DND-41 (cell line): ENCODE results near the gene ABCD4.

Source experiments
- ATAC-seq: fragments of 200-7000 bp; cut with Tn5 transposase; 3 replicates; pipeline ENCODE4 v1.9.1; 2021; ENCODE audit warnings: low read depth; ENCODE audit not compliant: insufficient read depth
- DNase-seq: peaks from one replicate; pipeline ENCODE4 v3.0.0-alpha.2; 2020
- H2AFZ ChIP-seq: 2 replicates; pipeline ENCODE4 v1.6.0; 2012; ENCODE audit warnings: low read depth, low read length
- H3K27ac ChIP-seq: 2 replicates; pipeline ENCODE4 v1.5.1; 2012; ENCODE audit warnings: low read length, inconsistent platforms
- H3K27me3 ChIP-seq: fragments of 200-600 bp; sonication (generic); 2 replicates; pipeline ENCODE4 v1.6.0; 2012; ENCODE audit warnings: low read length, mild to moderate bottlenecking, inconsistent platforms; ENCODE audit not compliant: insufficient read depth, poor library complexity
- H3K36me3 ChIP-seq: 2 replicates; pipeline ENCODE4 v1.5.1; 2012; ENCODE audit warnings: low read length, inconsistent platforms; ENCODE audit not compliant: insufficient read depth
- H3K4me1 ChIP-seq: 2 replicates; pipeline ENCODE4 v1.5.1; 2012; ENCODE audit warnings: mild to moderate bottlenecking, low read length; ENCODE audit not compliant: insufficient read depth
- H3K4me2 ChIP-seq: 2 replicates; pipeline ENCODE4 v1.6.0; 2012; ENCODE audit warnings: mild to moderate bottlenecking, moderate library complexity, low read length, inconsistent platforms; ENCODE audit not compliant: insufficient read depth
- H3K4me3 ChIP-seq, 2 experiments: fragments of 200-600 bp in 1 of 2; shearing (Covaris generic) in 1 of 2; 2 replicates each; pipeline ENCODE4 v1.5.1; 2012 to 2016; ENCODE audit warnings: inconsistent platforms in 2 of 2, low read length in 2 of 2, mild to moderate bottlenecking in 2 of 2, low read depth in 1 of 2, moderate library complexity in 1 of 2
- H3K79me2 ChIP-seq: 2 replicates; pipeline ENCODE4 v1.6.0; 2012; ENCODE audit warnings: low read length, inconsistent platforms; ENCODE audit not compliant: insufficient read depth
- H3K9ac ChIP-seq: 2 replicates; pipeline ENCODE4 v1.6.0; 2012; ENCODE audit warnings: low read depth, mild to moderate bottlenecking, inconsistent platforms, low read length, moderate library complexity
- H3K9me3 ChIP-seq: 2 replicates; pipeline ENCODE4 v1.5.1; 2012; ENCODE audit warnings: low read length, moderate library complexity, mild to moderate bottlenecking, inconsistent platforms; ENCODE audit not compliant: insufficient read depth, severe bottlenecking
- H4K20me1 ChIP-seq: 2 replicates; pipeline ENCODE4 v1.6.0; 2012; ENCODE audit warnings: low read length; ENCODE audit not compliant: insufficient read depth
- CTCF ChIP-seq: IDR thresholded peaks from 2 replicates; pipeline ENCODE4 v1.5.1; 2012; ENCODE audit warnings: borderline replicate concordance, low read length, moderate library complexity, mild to moderate bottlenecking; ENCODE audit not compliant: poor library complexity, severe bottlenecking; ENCODE audit errors: extremely low read depth
- EZH2 ChIP-seq: IDR thresholded peaks from 3 replicates; pipeline ENCODE4 v1.6.1; 2012; ENCODE audit warnings: borderline replicate concordance, low read depth, mild to moderate bottlenecking, moderate library complexity, low read length, inconsistent platforms; ENCODE audit not compliant: severe bottlenecking

ABCD4 gene

GRCh38 chr14:74347795-74348100, 45.0 kb upstream of the ABCD4 start:
- Histone ChIP-seq H3K9ac (no peak overlapping the region), H3K79me2 (no peaks in the 10 kb centered on the region), H3K27me3 (peaks cover 13% of the 10 kb centered on the region), H3K4me2 (no peak overlapping the region), H2AFZ (no peak overlapping the region), H3K27ac (no peak overlapping the region), H3K4me3 (no peak overlapping the region), H3K4me1 (no peaks in the 10 kb centered on the region), H4K20me1 (no peaks in the 10 kb centered on the region), H3K9me3 (no peaks in the 10 kb centered on the region), H3K36me3 (no peaks in the 10 kb centered on the region)
- TF ChIP-seq EZH2 (no peak), CTCF (no peak)
- ATAC-seq (no peak), DNase-seq (no peak)

GRCh38 chr14:74347097-74347794, 44.5 kb upstream of the ABCD4 start:
- ATAC-seq (no peak), DNase-seq (no peak)
- H4K20me1 ChIP-seq = no peaks in the 10 kb centered on the region
- H3K4me2 ChIP-seq = no peak overlapping the region
- H3K9ac ChIP-seq = no peak overlapping the region
- TF ChIP-seq EZH2 (no peak), CTCF (no peak)
- H2AFZ ChIP-seq = no peak overlapping the region
- H3K27ac ChIP-seq = no peak overlapping the region
- no peaks in the 10 kb centered on the region for H3K4me1 ChIP-seq
- H3K9me3 ChIP-seq = no peaks in the 10 kb centered on the region
- no peak overlapping the region for H3K4me3 ChIP-seq
- no peaks in the 10 kb centered on the region for H3K36me3 ChIP-seq
- H3K27me3 ChIP-seq = peaks cover 13% of the 10 kb centered on the region
- H3K79me2 ChIP-seq = no peaks in the 10 kb centered on the region

- TF ChIP-seq EZH2 (no peak), CTCF (no peak)
These were observed 43.6 kb upstream of the ABCD4 start for GRCh38 chr14:74346341-74346740.

More at GRCh38 chr14:74346341-74346740, 43.6 kb upstream of the ABCD4 start:
- no peaks in the 10 kb centered on the region for H3K9me3 ChIP-seq
- ATAC-seq = no peak
- H3K36me3 ChIP-seq = no peaks in the 10 kb centered on the region
- H3K4me1 ChIP-seq = no peaks in the 10 kb centered on the region
- H4K20me1 ChIP-seq = no peaks in the 10 kb centered on the region
- no peak overlapping the region for H3K4me3 ChIP-seq
- H3K79me2 ChIP-seq = no peaks in the 10 kb centered on the region
- no peak overlapping the region for H2AFZ ChIP-seq
- no peak for DNase-seq
- no peak overlapping the region for H3K4me2 ChIP-seq
- H3K27ac ChIP-seq = no peak overlapping the region
- H3K9ac ChIP-seq = no peak overlapping the region
- H3K27me3 ChIP-seq = peaks cover 13% of the 10 kb centered on the region
